ENCODE results near the gene OR51B5.

GRCh38 chr11:5351208-5351607 is 7.9 kb upstream of the OR51B5 start, which contains the start of gene OR51B6:
- TF ChIP-seq CTCF (conservative IDR thresholded peaks at IDR 0.05) (no peak), ZFX (IDR thresholded peaks at IDR 0.05) (no peak)

Measured in C4-2B (cell line).